DOHH2 (cell line): ENCODE results near the gene CYTH1.

Experiments
- H3F3A ChIP-seq: fragments of 200-600 bp; sonication (generic), shearing (Covaris generic); 2 replicates; pipeline ENCODE4 v1.6.0; 2016; ENCODE audit warnings: antibody characterized with exemption, mild to moderate bottlenecking; ENCODE audit not compliant: control insufficient read depth, insufficient read depth
- H3K27ac ChIP-seq: fragments of 200-600 bp; sonication (generic); 2 replicates; pipeline ENCODE4 v1.5.1; 2014; ENCODE audit warnings: low read depth, mild to moderate bottlenecking, low read length, moderate library complexity
- H3K27me3 ChIP-seq: fragments of 200-600 bp; sonication (generic); 2 replicates; pipeline ENCODE4 v1.6.1; 2014; ENCODE audit warnings: mild to moderate bottlenecking, low read length, mixed read lengths; ENCODE audit not compliant: control insufficient read depth
- H3K36me3 ChIP-seq: fragments of 200-600 bp; sonication (generic); 2 replicates; pipeline ENCODE4 v1.6.1; 2014; ENCODE audit warnings: mild to moderate bottlenecking, low read length, moderate library complexity, mixed read lengths; ENCODE audit not compliant: control insufficient read depth
- H3K4me1 ChIP-seq: fragments of 200-600 bp; sonication (generic); 2 replicates; pipeline ENCODE4 v1.6.1; 2014; ENCODE audit warnings: mild to moderate bottlenecking, low read length, mixed read lengths; ENCODE audit not compliant: control insufficient read depth
- H3K4me2 ChIP-seq: fragments of 200-600 bp; sonication (generic); 2 replicates; pipeline ENCODE4 v1.6.0; 2014; ENCODE audit warnings: mild to moderate bottlenecking, low read length, moderate library complexity
- H3K4me3 ChIP-seq: fragments of 200-600 bp; sonication (generic); 2 replicates; pipeline ENCODE4 v1.5.1; 2014; ENCODE audit warnings: mild to moderate bottlenecking, low read length, mixed read lengths
- H3K79me2 ChIP-seq: fragments of 200-600 bp; sonication (generic); 2 replicates; pipeline ENCODE4 v1.6.1; 2014; ENCODE audit warnings: mild to moderate bottlenecking, low read length, mixed read lengths; ENCODE audit not compliant: control insufficient read depth
- H3K9me2 ChIP-seq: fragments of 200-600 bp; sonication (generic); replicated peaks from 2 replicates; pipeline ENCODE4 v1.6.1; 2014; ENCODE audit warnings: mild to moderate bottlenecking, low read length, mixed read lengths; ENCODE audit not compliant: control insufficient read depth
- H3K9me3 ChIP-seq: fragments of 200-600 bp; sonication (generic); 2 replicates; pipeline ENCODE4 v1.6.1; 2014; ENCODE audit warnings: antibody characterized with exemption, low read length, mixed read lengths; ENCODE audit not compliant: control insufficient read depth, insufficient read depth
- H4K20me1 ChIP-seq: fragments of 200-600 bp; sonication (generic); 2 replicates; pipeline ENCODE4 v1.6.0; 2014; ENCODE audit warnings: low read depth, mild to moderate bottlenecking, antibody characterized with exemption, low read length, moderate library complexity; ENCODE audit not compliant: control insufficient read depth, insufficient read depth
- CTCF ChIP-seq: fragments of 200-600 bp; sonication (generic); IDR thresholded peaks from one replicate; pipeline ENCODE4 v1.5.1; 2014; ENCODE audit warnings: antibody characterized with exemption, mild to moderate bottlenecking, low read depth, low read length; ENCODE audit not compliant: poor library complexity, severe bottlenecking
- EZH2phosphoT487 ChIP-seq: fragments of 200-600 bp; sonication (generic); IDR thresholded peaks from 2 replicates; pipeline ENCODE4 v1.6.1; 2017; ENCODE audit warnings: borderline replicate concordance, mild to moderate bottlenecking, antibody characterized with exemption, low read length, moderate library complexity, mixed read lengths

The CYTH1 gene

DNA sequence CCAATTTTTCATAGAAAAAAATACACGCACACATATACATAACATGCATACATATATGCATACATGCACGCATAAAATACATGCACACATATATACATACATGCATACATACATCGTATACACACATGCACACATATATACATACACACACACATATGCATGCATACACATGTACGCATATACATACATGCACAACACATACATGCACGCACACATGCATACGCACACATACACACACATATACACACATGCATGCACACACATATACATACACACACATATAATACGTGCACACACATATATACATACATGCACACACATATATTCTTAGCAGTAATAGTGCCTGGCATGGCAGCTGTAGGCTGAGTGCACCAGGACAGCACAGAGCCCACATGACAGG, 33.6 kb upstream of the CYTH1 start:
- Histone ChIP-seq H3K4me2 (no peak overlapping the region), H3K79me2 (peaks cover 4% of the 10 kb centered on the region), H3K9me2 (no peaks in the 10 kb centered on the region), H3F3A (no peaks in the 10 kb centered on the region), H3K4me3 (no peak overlapping the region), H4K20me1 (no peaks in the 10 kb centered on the region), H3K36me3 (peaks cover 96% of the 10 kb centered on the region), H3K4me1 (no peaks in the 10 kb centered on the region), H3K27me3 (no peaks in the 10 kb centered on the region), H3K27ac (no peak overlapping the region), H3K9me3 (no peaks in the 10 kb centered on the region)
- no peak for TF ChIP-seq CTCF

- no peak overlapping the region for H3K4me3 ChIP-seq
- H3K9me2 ChIP-seq: no peaks in the 10 kb centered on the region
- H4K20me1 ChIP-seq: no peaks in the 10 kb centered on the region
- H3K27me3 ChIP-seq: no peaks in the 10 kb centered on the region
- H3K4me2 ChIP-seq: no peak overlapping the region
- H3K4me1 ChIP-seq: no peaks in the 10 kb centered on the region
- peaks cover 4% of the 10 kb centered on the region for H3K79me2 ChIP-seq
- peaks cover 95% of the 10 kb centered on the region for H3K36me3 ChIP-seq
- no peak overlapping the region for H3K27ac ChIP-seq
- H3F3A ChIP-seq: no peaks in the 10 kb centered on the region
- TF ChIP-seq CTCF (no peak), EZH2phosphoT487 (no peak)
- H3K9me3 ChIP-seq: no peaks in the 10 kb centered on the region
Observed at GRCh38 chr17:78812855-78813254, 30.8 kb upstream of the CYTH1 start.

DNA sequence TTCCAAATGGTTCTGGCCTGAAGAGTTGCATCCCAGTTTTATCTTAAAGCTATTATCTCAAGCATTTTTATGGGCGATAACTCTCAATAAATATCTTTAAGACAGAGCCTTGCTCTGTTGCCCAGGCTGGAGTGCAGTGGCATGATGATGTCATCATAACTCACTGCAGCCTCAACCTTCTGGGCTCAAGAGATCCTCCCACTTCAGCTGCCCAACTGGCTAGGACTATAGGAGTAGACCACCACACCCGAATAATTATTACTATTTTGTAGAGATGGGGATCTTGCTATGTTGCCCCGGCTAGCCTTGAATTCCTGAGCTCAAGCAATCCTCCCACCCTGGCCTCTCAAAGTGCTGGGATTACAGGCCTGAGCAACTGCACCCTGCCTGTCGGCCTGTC, 26.1 kb upstream of the CYTH1 start:
- Histone ChIP-seq H3K4me2 (no peak overlapping the region), H3F3A (no peaks in the 10 kb centered on the region), H3K79me2 (peaks cover 7% of the 10 kb centered on the region), H3K9me3 (no peaks in the 10 kb centered on the region), H3K27ac (no peak overlapping the region), H3K9me2 (no peaks in the 10 kb centered on the region), H4K20me1 (no peaks in the 10 kb centered on the region), H3K4me1 (no peaks in the 10 kb centered on the region), H3K27me3 (no peaks in the 10 kb centered on the region), H3K4me3 (no peak overlapping the region), H3K36me3 (peaks cover 89% of the 10 kb centered on the region)
- TF ChIP-seq EZH2phosphoT487 (no peak), CTCF (no peak)

DNA sequence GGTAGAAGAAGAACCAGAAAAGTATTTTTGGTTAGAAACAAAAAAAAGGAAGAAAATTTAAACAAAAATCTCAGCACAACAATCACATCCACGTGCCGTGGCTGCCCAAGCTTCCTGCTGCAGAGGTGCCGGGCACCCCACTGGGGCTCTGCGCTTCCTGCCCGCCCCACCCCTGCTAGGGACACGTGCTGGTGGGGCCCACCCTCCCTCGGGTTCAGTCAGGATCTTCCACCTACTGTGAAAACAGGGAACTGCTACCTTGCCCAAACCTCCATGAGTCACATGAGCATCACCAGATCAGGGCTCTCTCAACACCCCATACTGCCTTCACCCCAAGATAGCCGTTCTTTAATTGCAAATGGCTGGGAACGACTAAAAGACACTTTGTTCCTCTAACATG, 24.4 kb upstream of the CYTH1 start:
- no peaks in the 10 kb centered on the region for H3F3A ChIP-seq
- H3K4me3 ChIP-seq: no peak overlapping the region
- no peak overlapping the region for H3K27ac ChIP-seq
- H3K9me2 ChIP-seq: no peaks in the 10 kb centered on the region
- H3K9me3 ChIP-seq: no peaks in the 10 kb centered on the region
- peaks cover 10% of the 10 kb centered on the region for H3K79me2 ChIP-seq
- H3K4me2 ChIP-seq: no peak overlapping the region
- peaks cover 88% of the 10 kb centered on the region for H3K36me3 ChIP-seq
- no peaks in the 10 kb centered on the region for H3K4me1 ChIP-seq
- no peaks in the 10 kb centered on the region for H3K27me3 ChIP-seq
- TF ChIP-seq CTCF (no peak), EZH2phosphoT487 (no peak)
- H4K20me1 ChIP-seq: no peaks in the 10 kb centered on the region
